Mononuclear cell (primary cell): Measurements from ENCODE around the gene SMC6. TPM values are rescaled to one million over a fixed set of nuclear protein-coding genes. Genes with fewer than 3 reads are reported as not detected.

Experiments
- H3K27me3 ChIP-seq: 2 replicates; pipeline ENCODE4 v1.6.0; 2011; ENCODE audit warnings: low read length, control low read depth; ENCODE audit not compliant: insufficient read depth
- H3K4me1 ChIP-seq: 2 replicates; pipeline ENCODE4 v1.5.1; 2011; ENCODE audit warnings: mild to moderate bottlenecking, low read length, control low read depth; ENCODE audit not compliant: insufficient read depth
- H3K4me3 ChIP-seq: 2 replicates; pipeline ENCODE4 v1.5.1; 2011; ENCODE audit warnings: mild to moderate bottlenecking, low read length, moderate library complexity
- H3K9me3 ChIP-seq: 2 replicates; pipeline ENCODE4 v1.5.1; 2011; ENCODE audit warnings: low read depth, mild to moderate bottlenecking, control low read depth, low read length
- total RNA-seq: library from RNA; depleted of rRNA; stranded (reverse); fragments of >200 nt; gene quantifications from one replicate; pipeline ENCODE4 v1.2.3, GENCODE V29; 2012

SMC6 gene
- total RNA-seq, 1 donor, result 9.2 TPM

GRCh38 chr2:17709897-17710296, 43.7 kb downstream of the SMC6 start:
- Histone ChIP-seq H3K27me3 (no peaks in the 10 kb centered on the region), H3K4me3 (no peak overlapping the region), H3K9me3 (no peaks in the 10 kb centered on the region), H3K4me1 (no peaks in the 10 kb centered on the region)

- no peaks in the 10 kb centered on the region for H3K27me3 ChIP-seq
- no peak overlapping the region for H3K4me3 ChIP-seq
- no peaks in the 10 kb centered on the region for H3K4me1 ChIP-seq
- no peaks in the 10 kb centered on the region for H3K9me3 ChIP-seq
Observed at GRCh38 chr2:17708501-17708900, 45.1 kb downstream of the SMC6 start.

GRCh38 chr2:17706845-17707244, 46.8 kb downstream of the SMC6 start:
- H3K9me3 ChIP-seq, result no peaks in the 10 kb centered on the region
- no peak overlapping the region for H3K4me3 ChIP-seq
- H3K4me1 ChIP-seq, result no peaks in the 10 kb centered on the region

GRCh38 chr2:17690776-17691175, 62.8 kb downstream of the SMC6 start:
- H3K27me3 ChIP-seq, result no peaks in the 10 kb centered on the region
- H3K4me3 ChIP-seq, result no peak overlapping the region
- no peaks in the 10 kb centered on the region for H3K4me1 ChIP-seq
- no peaks in the 10 kb centered on the region for H3K9me3 ChIP-seq

More at GRCh38 chr2:17706845-17707244, 46.8 kb downstream of the SMC6 start:
- no peaks in the 10 kb centered on the region for H3K27me3 ChIP-seq

- no peak overlapping the region for H3K4me3 ChIP-seq
- H3K27me3 ChIP-seq, result no peaks in the 10 kb centered on the region
- H3K9me3 ChIP-seq, result no peaks in the 10 kb centered on the region
- H3K4me1 ChIP-seq, result no peaks in the 10 kb centered on the region
Observed at GRCh38 chr2:17689010-17689409, 64.6 kb downstream of the SMC6 start.

GRCh38 chr2:17688600-17688999, 65.0 kb downstream of the SMC6 start:
- Histone ChIP-seq H3K4me1 (no peaks in the 10 kb centered on the region), H3K4me3 (no peak overlapping the region), H3K27me3 (no peaks in the 10 kb centered on the region), H3K9me3 (no peaks in the 10 kb centered on the region)

GRCh38 chr2:17683981-17684380, 69.6 kb downstream of the SMC6 start:
- Histone ChIP-seq H3K4me3 (no peak overlapping the region), H3K4me1 (no peaks in the 10 kb centered on the region), H3K27me3 (no peaks in the 10 kb centered on the region), H3K9me3 (no peaks in the 10 kb centered on the region)

- H3K9me3 ChIP-seq, result no peaks in the 10 kb centered on the region
- H3K4me1 ChIP-seq, result no peaks in the 10 kb centered on the region
- H3K4me3 ChIP-seq, result no peak overlapping the region
- no peaks in the 10 kb centered on the region for H3K27me3 ChIP-seq
Observed at GRCh38 chr2:17682098-17682857, 71.3 kb downstream of the SMC6 start.

GRCh38 chr2:17680119-17680518, 73.5 kb downstream of the SMC6 start:
- Histone ChIP-seq H3K9me3 (no peaks in the 10 kb centered on the region), H3K4me3 (no peak overlapping the region), H3K4me1 (no peaks in the 10 kb centered on the region), H3K27me3 (no peaks in the 10 kb centered on the region)

- Histone ChIP-seq H3K4me3 (no peak overlapping the region), H3K9me3 (no peaks in the 10 kb centered on the region), H3K27me3 (no peaks in the 10 kb centered on the region), H3K4me1 (no peaks in the 10 kb centered on the region)
Observed at GRCh38 chr2:17674817-17675216, 78.8 kb downstream of the SMC6 start.

- H3K9me3 ChIP-seq, result no peaks in the 10 kb centered on the region
- no peaks in the 10 kb centered on the region for H3K4me1 ChIP-seq
- no peak overlapping the region for H3K4me3 ChIP-seq
- H3K27me3 ChIP-seq, result no peaks in the 10 kb centered on the region
Observed at GRCh38 chr2:17672583-17673317, 80.9 kb downstream of the SMC6 start.

- no peaks in the 10 kb centered on the region for H3K4me1 ChIP-seq
- no peaks in the 10 kb centered on the region for H3K9me3 ChIP-seq
- no peak overlapping the region for H3K4me3 ChIP-seq
- H3K27me3 ChIP-seq, result no peaks in the 10 kb centered on the region
Observed at GRCh38 chr2:17667898-17668297, 85.7 kb downstream of the SMC6 start.

- H3K4me1 ChIP-seq, result no peaks in the 10 kb centered on the region
- H3K9me3 ChIP-seq, result no peaks in the 10 kb centered on the region
- no peaks in the 10 kb centered on the region for H3K27me3 ChIP-seq
- H3K4me3 ChIP-seq, result no peak overlapping the region
Observed at GRCh38 chr2:17664534-17664933, 89.1 kb downstream of the SMC6 start.

GRCh38 chr2:17662723-17663122, 90.9 kb downstream of the SMC6 start:
- Histone ChIP-seq H3K4me3 (no peak overlapping the region), H3K27me3 (no peaks in the 10 kb centered on the region), H3K4me1 (no peaks in the 10 kb centered on the region), H3K9me3 (no peaks in the 10 kb centered on the region)

- Histone ChIP-seq H3K4me1 (no peaks in the 10 kb centered on the region), H3K27me3 (no peaks in the 10 kb centered on the region), H3K4me3 (no peak overlapping the region), H3K9me3 (no peaks in the 10 kb centered on the region)
Observed at GRCh38 chr2:17661460-17661859, 92.2 kb downstream of the SMC6 start.

GRCh38 chr2:17660219-17660618, 93.4 kb downstream of the SMC6 start:
- no peak overlapping the region for H3K4me3 ChIP-seq
- H3K27me3 ChIP-seq, result no peaks in the 10 kb centered on the region
- H3K4me1 ChIP-seq, result no peaks in the 10 kb centered on the region
- H3K9me3 ChIP-seq, result no peaks in the 10 kb centered on the region
